C4-2B (cell line): ENCODE measurements around the gene CRP.
"Not testable (repeated sequence)": the region's sequence is repeated elsewhere in the genome, so short reads cannot be mapped to it uniquely, and the experiment has no call there.

Experiments used
- H3K27ac ChIP-seq: fragments of 450-650 bp; 2 replicates; pipeline ENCODE4 v1.5.1; 2017
- CTCF ChIP-seq: fragments of 450-650 bp; conservative IDR thresholded peaks from 2 replicates; pipeline ENCODE4 v1.5.1; 2017; ENCODE audit warnings: mild to moderate bottlenecking
- ZFX ChIP-seq: fragments of 450-650 bp; IDR thresholded peaks from 2 replicates; pipeline ENCODE4 v1.6.1; 2017

CRP gene

DNA sequence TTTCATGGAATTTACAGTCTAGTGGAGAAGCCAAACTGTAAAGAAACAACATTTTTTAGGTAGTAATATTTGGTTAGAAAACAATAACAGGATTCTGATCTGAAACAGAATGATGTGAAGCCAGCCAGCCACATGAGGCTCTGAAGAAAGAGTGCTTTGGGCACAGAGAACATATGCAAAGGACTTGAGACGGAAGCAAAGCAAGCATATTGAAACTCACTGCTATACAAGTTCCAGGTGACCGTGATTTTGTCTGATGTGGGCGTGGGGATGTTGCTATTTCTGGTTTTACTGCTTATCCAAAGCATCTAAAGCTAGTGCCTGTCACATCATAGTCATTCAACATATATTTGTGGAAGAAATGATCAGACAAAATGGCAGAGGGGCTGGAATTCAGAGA lies 14.7 kb downstream of the CRP start:
- TF ChIP-seq CTCF (no peak), ZFX (no peak)
- no peak overlapping the region for H3K27ac ChIP-seq

- no peak overlapping the region for H3K27ac ChIP-seq
- no peak for TF ChIP-seq CTCF
These were observed 15.1 kb downstream of the CRP start for GRCh38 chr1:159699246-159699645.

DNA sequence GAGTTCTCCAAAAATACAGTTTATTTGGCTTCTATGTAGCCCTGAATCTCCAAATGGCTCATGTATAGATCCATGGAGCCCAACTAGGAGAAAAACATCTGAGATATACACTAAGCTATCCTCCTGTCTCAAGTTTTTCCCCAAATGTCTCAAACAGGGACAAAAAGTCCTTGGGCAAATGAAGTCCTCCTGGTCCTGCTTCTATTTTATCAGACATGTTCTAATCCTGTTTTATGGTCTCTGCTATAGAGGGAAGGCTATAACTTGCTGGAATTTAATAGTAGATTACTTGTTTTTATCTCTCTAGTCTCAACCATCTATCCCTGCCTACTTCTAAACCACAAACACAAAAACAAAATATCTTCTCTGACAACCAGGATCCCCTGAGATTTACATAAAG lies 26.9 kb downstream of the CRP start:
- TF ChIP-seq CTCF (no peak), ZFX (no peak)
- H3K27ac ChIP-seq: no peak overlapping the region

- TF ChIP-seq CTCF: no peak
These were observed 27.6 kb downstream of the CRP start for GRCh38 chr1:159686599-159687299.

DNA sequence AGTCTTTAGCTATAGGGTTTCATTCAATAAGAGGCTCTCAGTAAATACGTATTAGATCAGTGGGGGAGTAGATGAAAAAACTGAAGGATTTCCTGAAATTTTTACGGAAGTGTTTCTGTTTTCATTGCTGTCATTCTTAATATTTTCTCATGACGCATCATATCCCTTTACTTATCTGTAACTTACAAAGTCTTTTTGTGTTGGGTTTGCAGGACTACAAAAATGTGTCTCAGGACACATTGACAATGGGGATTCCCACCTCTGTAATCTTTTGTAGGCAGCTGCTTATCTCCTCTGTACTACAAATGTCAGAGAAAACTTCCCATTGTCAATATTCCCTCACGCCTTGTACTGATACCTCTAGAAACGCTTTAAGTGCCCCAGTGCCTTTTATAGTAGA lies 35.5 kb downstream of the CRP start:
- TF ChIP-seq ZFX (no peak), CTCF (no peak)
- H3K27ac ChIP-seq: no peak overlapping the region

More at GRCh38 chr1:159686599-159687299, 27.6 kb downstream of the CRP start:
- H3K27ac ChIP-seq: no peak overlapping the region

DNA sequence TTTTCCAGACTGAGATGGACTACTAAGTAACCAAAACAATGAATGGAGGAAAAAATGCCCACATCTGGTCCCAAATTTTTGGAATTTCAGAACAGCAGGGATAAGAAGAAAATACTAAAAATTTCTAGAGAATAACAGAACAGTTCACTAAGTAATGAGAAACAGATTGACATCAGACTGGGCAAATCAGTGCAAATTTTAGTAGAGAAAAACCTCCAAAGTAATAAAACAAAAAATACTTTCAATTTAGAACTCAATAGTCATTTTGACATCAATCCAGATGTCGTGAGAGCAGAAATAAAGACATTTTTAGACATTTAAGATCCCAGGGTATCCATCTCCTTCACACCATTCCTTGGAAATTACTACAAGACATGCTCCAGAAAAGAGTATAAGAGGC lies 39.3 kb downstream of the CRP start:
- H3K27ac ChIP-seq: no peak overlapping the region
- TF ChIP-seq CTCF (no peak), ZFX (no peak)

DNA sequence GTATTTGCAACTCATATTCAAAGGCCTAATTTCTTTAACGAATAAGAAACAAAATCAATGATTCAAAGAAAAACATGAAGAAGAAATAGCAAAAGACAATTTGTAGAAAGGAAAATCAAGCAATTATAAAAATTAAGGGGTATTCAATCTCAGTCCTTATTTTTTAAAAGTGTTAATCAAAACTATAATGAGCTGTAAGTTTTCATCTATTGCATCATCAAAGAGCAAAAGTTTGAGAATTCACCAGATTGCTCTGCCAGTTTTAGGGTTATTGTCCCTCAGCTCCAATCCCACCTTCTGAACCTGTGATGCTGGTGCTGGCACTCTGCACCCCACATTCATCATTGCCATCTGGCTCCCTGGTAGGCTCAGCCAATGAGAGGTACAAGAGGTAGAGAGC lies 42.0 kb downstream of the CRP start:
- not testable (repeated sequence) for H3K27ac ChIP-seq

GRCh38 chr1:159669338-159669737 lies 45.1 kb downstream of the CRP start:
- no peak overlapping the region for H3K27ac ChIP-seq
- TF ChIP-seq ZFX (no peak), CTCF (no peak)
